SK-N-SH (cell line): ENCODE measurements around the gene PSMD3. TPM values are rescaled to one million over a fixed set of nuclear protein-coding genes. Genes with fewer than 3 reads are reported as not detected.

Source experiments
- CTCF ChIA-PET: fragments of 300-600, 350-600 bp; formaldehyde crosslinking; extraction: SDS; loops from one replicate; lab custom pipeline; 2021; lab: Yijun Ruan, JAX
- POLR2A ChIA-PET: fragments of 350-600 bp; sonication (Branson Sonifier 250); formaldehyde crosslinking; extraction: SDS; loops from one replicate; lab custom pipeline; 2020; ENCODE audit warnings: antibody characterized with exemption, inconsistent platforms; lab: Yijun Ruan, JAX
- DNase-seq: peaks from one replicate; pipeline ENCODE4 v3.0.0; 2012
- H2AFZ ChIP-seq: fragments of 200-600 bp; sonication (generic); 2 replicates; pipeline ENCODE4 v1.8.1; 2016; ENCODE audit warnings: antibody characterized with exemption, mild to moderate bottlenecking, low read depth
- H3F3A ChIP-seq: fragments of 200-600 bp; sonication (generic); replicated peaks from 2 replicates; pipeline ENCODE3; 2016; ENCODE audit warnings: antibody characterized with exemption, mild to moderate bottlenecking; ENCODE audit not compliant: insufficient read depth
- H3K27ac ChIP-seq, 2 experiments: fragments of 200-500 bp in 1 of 2; fragments of 200-600 bp in 1 of 2; sonication (Bioruptor generic) in 1 of 2; sonication (generic), shearing (Covaris generic) in 1 of 2; 2 replicates each; pipeline versions ENCODE4 v1.5.1 to v1.6.1; 2014 to 2016; ENCODE audit warnings: low read depth in 2 of 2, inconsistent platforms in 1 of 2, low read length in 1 of 2, mild to moderate bottlenecking in 1 of 2, mixed read lengths in 1 of 2
- H3K27me3 ChIP-seq: fragments of 200-600 bp; sonication (generic), shearing (Covaris generic); 2 replicates; pipeline ENCODE4 v1.6.1; 2016; ENCODE audit warnings: mixed run types; ENCODE audit not compliant: insufficient read depth
- H3K36me3 ChIP-seq, 2 experiments: fragments of 200-500 bp in 1 of 2; fragments of 200-600 bp in 1 of 2; sonication (Bioruptor generic) in 1 of 2; sonication (generic) in 1 of 2; replicated peaks in 1 of 2; 2 replicates each; pipeline versions ENCODE3 to v1.5.1; 2014 to 2016; ENCODE audit warnings: low read length in 1 of 2, mild to moderate bottlenecking in 1 of 2; ENCODE audit not compliant: insufficient read depth in 2 of 2, control insufficient read depth in 1 of 2
- H3K4me1 ChIP-seq, 2 experiments: fragments of 200-500 bp in 1 of 2; fragments of 200-600 bp in 1 of 2; sonication (Bioruptor generic) in 1 of 2; sonication (generic), shearing (Covaris generic) in 1 of 2; 2 replicates each; pipeline versions ENCODE4 v1.5.1 to v1.6.1; 2014 to 2016; ENCODE audit warnings: low read depth in 1 of 2, low read length in 1 of 2, mixed run types in 1 of 2; ENCODE audit not compliant: insufficient read depth in 2 of 2, control insufficient read depth in 1 of 2
- H3K4me2 ChIP-seq: fragments of 200-600 bp; sonication (generic), shearing (Covaris generic); 2 replicates; pipeline ENCODE4 v1.6.1; 2017; ENCODE audit warnings: mixed run types
- H3K4me3 ChIP-seq, 2 experiments: fragments of 200-500 bp in 1 of 2; fragments of 200-600 bp in 1 of 2; sonication (Bioruptor generic) in 1 of 2; sonication (generic), shearing (Covaris generic) in 1 of 2; 2 replicates each; pipeline versions ENCODE4 v1.5.1 to v1.8.1; 2014 to 2016; ENCODE audit warnings: low read depth in 2 of 2, inconsistent platforms in 1 of 2, low read length in 1 of 2, mild to moderate bottlenecking in 1 of 2, mixed read lengths in 1 of 2, moderate library complexity in 1 of 2
- H3K79me2 ChIP-seq: fragments of 200-600 bp; sonication (generic); 2 replicates; pipeline ENCODE4 v1.8.1; 2017; ENCODE audit warnings: mild to moderate bottlenecking; ENCODE audit not compliant: insufficient read depth
- H3K9ac ChIP-seq: fragments of 200-600 bp; sonication (generic); 2 replicates; pipeline ENCODE4 v1.6.1; 2017; ENCODE audit warnings: mixed run types
- H3K9me2 ChIP-seq: fragments of 200-600 bp; sonication (generic); 2 replicates; pipeline ENCODE4 v1.6.1; 2017; ENCODE audit warnings: mixed run types
- H3K9me3 ChIP-seq: fragments of 200-600 bp; sonication (generic); 2 replicates; pipeline ENCODE4 v1.6.1; 2017; ENCODE audit warnings: mixed run types, mild to moderate bottlenecking, moderate library complexity
- H4K20me1 ChIP-seq: fragments of 200-600 bp; sonication (generic); 2 replicates; pipeline ENCODE4 v1.6.1; 2017; ENCODE audit warnings: mild to moderate bottlenecking, mixed run types; ENCODE audit not compliant: insufficient read depth
- CHD2 ChIP-seq: fragments of 150-350 bp; IDR thresholded peaks from 2 replicates; pipeline ENCODE4 v1.6.1; 2018; ENCODE audit warnings: low read length; ENCODE audit not compliant: partially characterized antibody
- ELF1 ChIP-seq: IDR thresholded peaks from 2 replicates; pipeline ENCODE4 v1.4.0; 2012
- FOSL2 ChIP-seq: IDR thresholded peaks from 2 replicates; pipeline ENCODE4 v1.4.0; 2012; ENCODE audit warnings: low read depth, mild to moderate bottlenecking, moderate library complexity, borderline replicate concordance
- FOXM1 ChIP-seq: IDR thresholded peaks from 2 replicates; pipeline ENCODE4 v1.4.0; 2012; ENCODE audit warnings: low read depth, mild to moderate bottlenecking
- GATA2 ChIP-seq: sonication (generic); formaldehyde crosslinking; IDR thresholded peaks from 2 replicates; pipeline ENCODE4 v1.5.0; 2020; ENCODE audit warnings: mild to moderate bottlenecking, missing genetic modification reagents
- MEF2A ChIP-seq: IDR thresholded peaks from 2 replicates; pipeline ENCODE4 v1.4.0; 2012; ENCODE audit warnings: low read depth, borderline replicate concordance
- MXI1 ChIP-seq: IDR thresholded peaks from 2 replicates; pipeline ENCODE4 v1.6.1; 2012; ENCODE audit warnings: mild to moderate bottlenecking, low read depth, low read length, improper control_type of control experiment
- NFIC ChIP-seq: IDR thresholded peaks from 2 replicates; pipeline ENCODE4 v1.4.0; 2012; ENCODE audit warnings: borderline replicate concordance
- NRF1 ChIP-seq: IDR thresholded peaks from 2 replicates; pipeline ENCODE4 v1.6.1; 2012; ENCODE audit warnings: low read depth, mild to moderate bottlenecking, low read length
- POLR2AphosphoS5 ChIP-seq: IDR thresholded peaks from 2 replicates; pipeline ENCODE4 v1.6.1; 2012; ENCODE audit warnings: low read depth, low read length
- RCOR1 ChIP-seq: fragments of 150-350 bp; IDR thresholded peaks from 2 replicates; pipeline ENCODE4 v1.6.1; 2017; ENCODE audit warnings: antibody characterized with exemption, low read length
- RFX5 ChIP-seq: IDR thresholded peaks from 2 replicates; pipeline ENCODE4 v1.6.1; 2012; ENCODE audit warnings: mild to moderate bottlenecking, improper control_type of control experiment, low read length
- RXRA ChIP-seq: IDR thresholded peaks from 2 replicates; pipeline ENCODE4 v1.4.0; 2012; ENCODE audit warnings: low read depth, mild to moderate bottlenecking, borderline replicate concordance
- SIN3A ChIP-seq: IDR thresholded peaks from 2 replicates; pipeline ENCODE4 v1.6.1; 2012; ENCODE audit warnings: low read depth, mild to moderate bottlenecking, low read length, moderate library complexity, borderline replicate concordance
- TAF1 ChIP-seq: IDR thresholded peaks from 2 replicates; pipeline ENCODE4 v1.6.1; 2012; ENCODE audit warnings: low read depth, mild to moderate bottlenecking, low read length, moderate library complexity, borderline replicate concordance
- TEAD4 ChIP-seq: IDR thresholded peaks from 2 replicates; pipeline ENCODE4 v1.4.0; 2012; ENCODE audit warnings: mild to moderate bottlenecking, borderline replicate concordance; ENCODE audit not compliant: insufficient read depth
- WGBS: methylation state at CpG from one replicate; pipeline ENCODE4 v1.1.6; 2017; ENCODE audit warnings: low lambda C conversion rate; 5-methylcytosine and 5-hydroxymethylcytosine counted together
- polyA plus RNA-seq, 3 experiments: library from polyadenylated mRNA; depleted of rRNA; stranded (reverse); fragments of >200 nt; gene quantifications; 2 replicates each; pipeline ENCODE4 v1.2.3, GENCODE V29; 2012
- TF ChIP-seq, protein P1 (sequence below): fragments of 150-350 bp; IDR thresholded peaks from 2 replicates; pipeline ENCODE4 v1.6.1; 2016; ENCODE audit warnings: mild to moderate bottlenecking, low read depth, low read length
- TF ChIP-seq, protein P2 (sequence below): fragments of 150-350 bp; IDR thresholded peaks from 2 replicates; pipeline ENCODE4 v1.6.1; 2017; ENCODE audit warnings: antibody characterized with exemption, low read length, low read depth, borderline replicate concordance
- TF ChIP-seq, protein P3 (sequence below): IDR thresholded peaks from 2 replicates; pipeline ENCODE4; 2012
- TF ChIP-seq, protein P4 (sequence below): IDR thresholded peaks from 2 replicates; pipeline ENCODE4 v1.4.0; 2012; ENCODE audit warnings: low read depth
- TF ChIP-seq, protein P5 (sequence below): IDR thresholded peaks from 2 replicates; pipeline ENCODE4 v1.4.0; 2012; ENCODE audit warnings: low read depth, borderline replicate concordance

The PSMD3 gene
- polyA plus RNA-seq, 1 of the 3 experiments (the other 2 are of a cell fraction): 104 TPM

DNA sequence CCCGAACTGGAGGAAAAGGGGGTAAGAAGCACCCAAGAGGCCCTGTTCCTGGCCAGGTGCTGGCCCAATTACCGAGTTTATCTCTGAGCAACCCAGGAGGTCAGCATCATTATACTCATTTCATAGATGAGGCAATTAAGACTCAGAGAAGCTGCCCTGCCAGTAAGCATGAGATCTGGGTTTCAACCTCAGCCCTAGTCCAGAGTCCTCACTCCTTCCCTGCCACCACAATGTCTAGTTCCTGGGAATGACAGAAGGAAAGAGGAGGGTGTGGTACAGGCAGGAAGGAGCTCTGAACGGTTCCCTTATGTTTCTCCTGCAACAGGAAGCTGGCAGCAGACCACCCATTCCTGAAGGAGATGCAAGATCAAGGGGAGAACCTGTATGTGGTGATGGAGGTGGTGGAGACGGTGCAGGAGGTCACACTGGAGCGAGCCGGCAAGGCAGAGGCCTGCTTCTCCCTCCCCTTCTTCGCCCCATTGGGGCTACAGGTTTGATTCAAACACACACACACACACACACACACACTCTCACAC is 10.4 kb upstream of the PSMD3 start:
- DNase-seq: no peak
- Histone ChIP-seq H3K9me2 (no peaks in the 10 kb centered on the region), H3K4me3 (no peak overlapping the region), H3F3A (no peaks in the 10 kb centered on the region), H3K9me3 (no peaks in the 10 kb centered on the region), H3K27ac (no peak overlapping the region), H3K79me2 (no peaks in the 10 kb centered on the region), H2AFZ (no peak overlapping the region), H3K4me1 (peaks cover 0 to 6% of the 10 kb centered on the region in 2 experiments; a peak in 1 of 4 replicates), H3K9ac (no peak overlapping the region), H3K27me3 (no peaks in the 10 kb centered on the region), H3K36me3 (no peaks in the 10 kb centered on the region), H3K4me2 (no peak overlapping the region), H4K20me1 (no peaks in the 10 kb centered on the region)
- ChIA-PET CTCF (interaction anchor here (1.4 to 6.2 kb wide), 3 partner anchors 10 to 395 kb away, joined by 3 to 29 read pairs (median 17); partner anchors contain the start of gene PSMD3), POLR2A (no interaction called here)
- 43% methylated on average over 7 of the region's 7 CpGs for whole genome bisulfite sequencing
- TF ChIP-seq, protein P1, sequence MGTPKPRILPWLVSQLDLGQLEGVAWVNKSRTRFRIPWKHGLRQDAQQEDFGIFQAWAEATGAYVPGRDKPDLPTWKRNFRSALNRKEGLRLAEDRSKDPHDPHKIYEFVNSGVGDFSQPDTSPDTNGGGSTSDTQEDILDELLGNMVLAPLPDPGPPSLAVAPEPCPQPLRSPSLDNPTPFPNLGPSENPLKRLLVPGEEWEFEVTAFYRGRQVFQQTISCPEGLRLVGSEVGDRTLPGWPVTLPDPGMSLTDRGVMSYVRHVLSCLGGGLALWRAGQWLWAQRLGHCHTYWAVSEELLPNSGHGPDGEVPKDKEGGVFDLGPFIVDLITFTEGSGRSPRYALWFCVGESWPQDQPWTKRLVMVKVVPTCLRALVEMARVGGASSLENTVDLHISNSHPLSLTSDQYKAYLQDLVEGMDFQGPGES: no peak
- TF ChIP-seq POLR2AphosphoS5 (no peak), RCOR1 (no peak), MXI1 (no peak), TAF1 (no peak), RXRA (no peak), FOSL2 (no peak), SIN3A (no peak), CHD2 (no peak), ELF1 (no peak), NRF1 (no peak), RFX5 (no peak), MEF2A (no peak)
- TF ChIP-seq, protein P2, sequence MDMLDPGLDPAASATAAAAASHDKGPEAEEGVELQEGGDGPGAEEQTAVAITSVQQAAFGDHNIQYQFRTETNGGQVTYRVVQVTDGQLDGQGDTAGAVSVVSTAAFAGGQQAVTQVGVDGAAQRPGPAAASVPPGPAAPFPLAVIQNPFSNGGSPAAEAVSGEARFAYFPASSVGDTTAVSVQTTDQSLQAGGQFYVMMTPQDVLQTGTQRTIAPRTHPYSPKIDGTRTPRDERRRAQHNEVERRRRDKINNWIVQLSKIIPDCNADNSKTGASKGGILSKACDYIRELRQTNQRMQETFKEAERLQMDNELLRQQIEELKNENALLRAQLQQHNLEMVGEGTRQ: no peak
- TF ChIP-seq, protein P3, sequence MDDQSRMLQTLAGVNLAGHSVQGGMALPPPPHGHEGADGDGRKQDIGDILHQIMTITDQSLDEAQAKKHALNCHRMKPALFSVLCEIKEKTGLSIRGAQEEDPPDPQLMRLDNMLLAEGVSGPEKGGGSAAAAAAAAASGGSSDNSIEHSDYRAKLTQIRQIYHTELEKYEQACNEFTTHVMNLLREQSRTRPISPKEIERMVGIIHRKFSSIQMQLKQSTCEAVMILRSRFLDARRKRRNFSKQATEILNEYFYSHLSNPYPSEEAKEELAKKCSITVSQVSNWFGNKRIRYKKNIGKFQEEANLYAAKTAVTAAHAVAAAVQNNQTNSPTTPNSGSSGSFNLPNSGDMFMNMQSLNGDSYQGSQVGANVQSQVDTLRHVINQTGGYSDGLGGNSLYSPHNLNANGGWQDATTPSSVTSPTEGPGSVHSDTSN: no peak

DNA sequence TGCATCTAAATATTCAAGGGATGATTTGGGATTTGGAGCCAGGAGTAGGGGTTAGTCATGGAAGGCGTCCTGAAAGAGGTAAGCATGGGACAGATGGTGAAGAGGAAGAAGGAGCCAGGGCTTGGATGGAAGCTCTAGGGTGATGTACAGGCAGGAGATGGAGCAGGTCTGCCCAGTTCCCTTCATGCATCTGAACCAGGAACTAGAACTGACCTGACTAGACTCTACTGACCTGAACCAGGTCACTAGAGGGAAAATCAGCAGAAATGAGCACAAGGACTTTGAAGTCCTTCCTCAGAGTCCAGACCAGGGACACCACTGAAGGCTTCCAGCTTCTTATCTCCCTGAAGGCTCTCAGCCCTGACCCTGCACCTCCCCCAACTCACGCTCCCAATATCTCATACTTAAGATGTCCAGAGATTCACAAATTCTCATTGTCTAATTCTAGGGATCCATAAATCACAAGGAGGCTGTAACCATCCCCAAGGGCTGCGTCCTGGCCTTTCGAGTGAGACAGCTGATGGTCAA is 9.5 kb upstream of the PSMD3 start:
- Histone ChIP-seq H3K27ac (no peak overlapping the region), H3K4me2 (no peak overlapping the region), H3K4me1 (peaks cover 0 to 6% of the 10 kb centered on the region in 2 experiments; a peak in 1 of 4 replicates), H3K9ac (no peak overlapping the region), H3K4me3 (no peak overlapping the region), H3K36me3 (no peaks in the 10 kb centered on the region), H2AFZ (no peak overlapping the region), H3F3A (no peaks in the 10 kb centered on the region), H4K20me1 (no peaks in the 10 kb centered on the region), H3K79me2 (no peaks in the 10 kb centered on the region), H3K9me3 (no peaks in the 10 kb centered on the region), H3K27me3 (no peaks in the 10 kb centered on the region), H3K9me2 (no peaks in the 10 kb centered on the region)
- ChIA-PET CTCF (interaction anchor here (1.4 to 6.2 kb wide), 3 partner anchors 9 to 396 kb away, joined by 3 to 29 read pairs (median 9); partner anchors contain the start of gene PSMD3), POLR2A (no interaction called here)
- DNase-seq: no peak
- WGBS: 40% methylated on average over 4 of the region's 4 CpGs
- TF ChIP-seq, protein P2: no peak
- TF ChIP-seq, protein P4, sequence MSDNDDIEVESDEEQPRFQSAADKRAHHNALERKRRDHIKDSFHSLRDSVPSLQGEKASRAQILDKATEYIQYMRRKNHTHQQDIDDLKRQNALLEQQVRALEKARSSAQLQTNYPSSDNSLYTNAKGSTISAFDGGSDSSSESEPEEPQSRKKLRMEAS: no peak
- TF ChIP-seq ELF1 (no peak), POLR2AphosphoS5 (no peak), FOSL2 (no peak), NFIC (no peak), GATA2 (CRISPR knock-in tag) (no peak), TEAD4 (no peak), FOXM1 (no peak)
- TF ChIP-seq, protein P1: no peak
- TF ChIP-seq, protein P5, sequence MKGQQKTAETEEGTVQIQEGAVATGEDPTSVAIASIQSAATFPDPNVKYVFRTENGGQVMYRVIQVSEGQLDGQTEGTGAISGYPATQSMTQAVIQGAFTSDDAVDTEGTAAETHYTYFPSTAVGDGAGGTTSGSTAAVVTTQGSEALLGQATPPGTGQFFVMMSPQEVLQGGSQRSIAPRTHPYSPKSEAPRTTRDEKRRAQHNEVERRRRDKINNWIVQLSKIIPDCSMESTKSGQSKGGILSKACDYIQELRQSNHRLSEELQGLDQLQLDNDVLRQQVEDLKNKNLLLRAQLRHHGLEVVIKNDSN: no peak
